GM12878 (cell line): Measurements from ENCODE around the gene PAQR7. TPM values are rescaled to one million over a fixed set of nuclear protein-coding genes. Genes with fewer than 3 reads are reported as not detected.

Source experiments
- ATAC-seq: fragments of 200-7000 bp; cut with Tn5 transposase; 3 replicates; pipeline ENCODE4 v1.9.1; 2020; ENCODE audit warnings: mild to moderate bottlenecking, moderate library complexity
- BruUV-seq: library from RNA; stranded (reverse); fragments of 400-500 nt; replicated peaks from 2 replicates; lab custom pipeline; 2021; lab: Mats Ljungman, UMichigan
- CTCF ChIA-PET: fragments of 300-600 bp; sonication (Branson Sonifier 250); formaldehyde crosslinking; extraction: SDS; loops from one replicate; lab custom pipeline; 2021; ENCODE audit warnings: inconsistent platforms; lab: Yijun Ruan, JAX
- POLR2A ChIA-PET: fragments of 350-600 bp; formaldehyde crosslinking; extraction: SDS; loops from one replicate; lab custom pipeline; 2021; ENCODE audit warnings: inconsistent platforms; lab: Charles Lee
- RAD21 ChIA-PET: fragments of 300-600 bp; sonication (Branson Sonifier 250); formaldehyde crosslinking; loops from one replicate; lab custom pipeline; 2023; ENCODE audit warnings: antibody characterized with exemption; ENCODE audit not compliant: unreplicated experiment; lab: Charles Lee
- SMC1A ChIA-PET: fragments of 300-600 bp; sonication (Branson Sonifier 250); formaldehyde crosslinking; loops from one replicate; lab custom pipeline; 2023; ENCODE audit not compliant: unreplicated experiment, uncharacterized antibody; lab: Charles Lee
- DNase-seq: peaks from one replicate; pipeline ENCODE4 v3.0.0-alpha.2; 2011; ENCODE audit warnings: low read depth, low spot score
- FAIRE-seq: peaks from 3 replicates; lab custom pipeline; 2011; peaks lifted over from hg19 to GRCh38; lab: Jason Lieb, UNC
- H2AFZ ChIP-seq: 2 replicates; pipeline ENCODE4 v1.6.0; 2011; ENCODE audit warnings: low read depth, low read length, control low read depth; ENCODE audit not compliant: control insufficient read depth
- H3K27ac ChIP-seq: 2 replicates; pipeline ENCODE4 v1.5.1; 2011; ENCODE audit warnings: control low read depth; ENCODE audit not compliant: control insufficient read depth, insufficient read depth
- H3K27me3 ChIP-seq, 2 experiments: replicated peaks in 1 of 2; 2 replicates each; pipeline versions ENCODE4 v1.6.0 to v1.6.1; 2011; ENCODE audit warnings: low read length in 1 of 2; ENCODE audit not compliant: control insufficient read depth in 2 of 2, insufficient read depth in 2 of 2
- H3K36me3 ChIP-seq, 2 experiments: 2 replicates each; pipeline ENCODE4 v1.5.1; 2011; ENCODE audit warnings: low read length in 1 of 2; ENCODE audit not compliant: control insufficient read depth in 2 of 2, insufficient read depth in 2 of 2
- H3K4me1 ChIP-seq: 2 replicates; pipeline ENCODE4 v1.6.1; 2011; ENCODE audit warnings: mild to moderate bottlenecking, low read length, moderate library complexity, mixed read lengths; ENCODE audit not compliant: control insufficient read depth, insufficient read depth
- H3K4me2 ChIP-seq: 2 replicates; pipeline ENCODE4 v1.6.0; 2011; ENCODE audit warnings: control low read depth; ENCODE audit not compliant: control insufficient read depth, insufficient read depth
- H3K4me3 ChIP-seq: fragments of 200-600 bp; sonication (generic); 2 replicates; pipeline ENCODE4 v1.5.1; 2016
- H3K79me2 ChIP-seq: 2 replicates; pipeline ENCODE4 v1.6.0; 2011; ENCODE audit warnings: low read length; ENCODE audit not compliant: control insufficient read depth, insufficient read depth
- H3K9ac ChIP-seq: 2 replicates; pipeline ENCODE4 v1.8.0; 2011; ENCODE audit warnings: low read length, control low read depth, mixed read lengths; ENCODE audit not compliant: control insufficient read depth, insufficient read depth
- H3K9me3 ChIP-seq: replicated peaks from 3 replicates; pipeline ENCODE4 v1.5.1; 2011; ENCODE audit warnings: mild to moderate bottlenecking, low read length; ENCODE audit not compliant: control insufficient read depth, insufficient read depth
- H4K20me1 ChIP-seq: 2 replicates; pipeline ENCODE4 v1.6.0; 2011; ENCODE audit not compliant: control insufficient read depth, insufficient read depth
- ASH2L ChIP-seq: fragments of 300-600, 200-600 bp; sonication (generic); IDR thresholded peaks from 2 replicates; pipeline ENCODE4 v1.6.1; 2017; ENCODE audit warnings: low read depth, mild to moderate bottlenecking, borderline replicate concordance
- ATF2 ChIP-seq: IDR thresholded peaks from 2 replicates; pipeline ENCODE4 v1.6.1; 2012; ENCODE audit warnings: low read length, inconsistent platforms
- ATF3 ChIP-seq: IDR thresholded peaks from 2 replicates; pipeline ENCODE4 v1.6.1; 2011; ENCODE audit warnings: low read depth, mild to moderate bottlenecking, low read length, moderate library complexity, borderline replicate concordance; ENCODE audit errors: extremely low read depth
- BACH1 ChIP-seq: fragments of 450-650 bp; IDR thresholded peaks from 2 replicates; pipeline ENCODE4 v1.6.1; 2017; ENCODE audit warnings: mild to moderate bottlenecking, borderline replicate concordance
- DPF2 ChIP-seq: fragments of 450-650 bp; IDR thresholded peaks from 2 replicates; pipeline ENCODE4 v1.6.1; 2017; ENCODE audit warnings: mild to moderate bottlenecking
- E2F4 ChIP-seq: IDR thresholded peaks from 2 replicates; pipeline ENCODE4 v1.6.1; 2012; ENCODE audit warnings: low read depth, low read length, improper control_type of control experiment
- KAT2A ChIP-seq: conservative IDR thresholded peaks from 2 replicates; pipeline ENCODE4 v1.6.1; 2011; ENCODE audit warnings: low read depth, low read length; ENCODE audit not compliant: control insufficient read depth
- MTA3 ChIP-seq: IDR thresholded peaks from 2 replicates; pipeline ENCODE4 v1.6.1; 2012; ENCODE audit warnings: low read length, inconsistent platforms, borderline replicate concordance
- NFIC ChIP-seq: IDR thresholded peaks from 2 replicates; pipeline ENCODE4 v1.6.1; 2012; ENCODE audit warnings: low read depth, mild to moderate bottlenecking, inconsistent platforms, low read length, moderate library complexity
- NFYA ChIP-seq: IDR thresholded peaks from 2 replicates; pipeline ENCODE4 v1.6.1; 2011; ENCODE audit warnings: low read depth, mild to moderate bottlenecking, low read length, improper control_type of control experiment, borderline replicate concordance
- SP1 ChIP-seq: IDR thresholded peaks from one replicate; pipeline ENCODE4 v1.6.1; 2011; ENCODE audit warnings: low read depth, low read length
- SUZ12 ChIP-seq: fragments of 200-600 bp; sonication (generic); IDR thresholded peaks from one replicate; pipeline ENCODE4 v1.6.1; 2018; ENCODE audit warnings: antibody characterized with exemption, mild to moderate bottlenecking; ENCODE audit not compliant: unreplicated experiment
- USF2 ChIP-seq: IDR thresholded peaks from 2 replicates; pipeline ENCODE4 v1.6.1; 2011; ENCODE audit warnings: low read depth, low read length, improper control_type of control experiment, borderline replicate concordance
- ZBTB40 ChIP-seq: fragments of 450-650 bp; IDR thresholded peaks from 2 replicates; pipeline ENCODE4 v1.6.1; 2016; ENCODE audit warnings: mild to moderate bottlenecking, moderate library complexity, borderline replicate concordance
- ZSCAN29 ChIP-seq: fragments of 450-650 bp; IDR thresholded peaks from 2 replicates; pipeline ENCODE4 v1.6.1; 2017; ENCODE audit warnings: mild to moderate bottlenecking, moderate library complexity
- WGBS: methylation state at CpG from one replicate; pipeline ENCODE4 v1.1.6; 2016; ENCODE audit warnings: low lambda C conversion rate; ENCODE audit not compliant: insufficient replicate concordance, insufficient coverage; ENCODE audit errors: missing lambda C conversion rate; 5-methylcytosine and 5-hydroxymethylcytosine counted together
- in situ Hi-C: fragments of 300-500 bp; cut with MboI; formaldehyde crosslinking; loops from 9 replicates; pipeline ENCODE4 v1.14.3; 2018; ENCODE audit warnings: mixed read lengths
- intact Hi-C: fragments of 100-400 bp; cut with micrococcal nuclease; formaldehyde crosslinking; loops from one replicate; pipeline ENCODE4 v1.14.2; 2022; ENCODE audit not compliant: unreplicated experiment
- polyA plus RNA-seq, 11 experiments: library from polyadenylated mRNA; depleted of rRNA in 4 of 11; unstranded in 6 of 11; stranded (reverse) in 5 of 11; fragments of >200 nt; fragmentation: Nextera tagmentation in 4 of 11; fragmentation: Illumina TruSeq in 1 of 11; extraction: Ambion mirVana in 4 of 11; extraction: Trizol in 1 of 11; gene quantifications; 1 replicate in 1 of 11; 2 replicates in 10 of 11; pipeline versions ENCODE4 v1.2.1 to v1.2.3, GENCODE V29; 2011 to 2016; ENCODE audit warnings: inconsistent platforms in 2 of 11, missing spikeins in 2 of 11, low read depth in 1 of 11
- total RNA-seq, 4 experiments: library from RNA; depleted of rRNA in 3 of 4; stranded (reverse); fragments of >200 nt in 3 of 4; fragmentation: Illumina TruSeq in 1 of 4; extraction: Trizol in 1 of 4; gene quantifications; 2 replicates each; pipeline versions ENCODE4 v1.2.1 to v1.2.3, GENCODE V29; 2013 to 2021

Gene PAQR7
- total and polyA plus RNA-seq, 10 of the 15 experiments (the other 5 are each of a cell fraction or from before 2014, with no cell fraction given) = 1.1 to 8.8 (median 5.2) TPM

- no peak for TF ChIP-seq DPF2
- TF ChIP-seq SP1 = no peak
- no peak for TF ChIP-seq ZSCAN29
These were observed 17.6 kb upstream of the PAQR7 start (continued) for GRCh38 chr1:25893116-25893515.

DNA sequence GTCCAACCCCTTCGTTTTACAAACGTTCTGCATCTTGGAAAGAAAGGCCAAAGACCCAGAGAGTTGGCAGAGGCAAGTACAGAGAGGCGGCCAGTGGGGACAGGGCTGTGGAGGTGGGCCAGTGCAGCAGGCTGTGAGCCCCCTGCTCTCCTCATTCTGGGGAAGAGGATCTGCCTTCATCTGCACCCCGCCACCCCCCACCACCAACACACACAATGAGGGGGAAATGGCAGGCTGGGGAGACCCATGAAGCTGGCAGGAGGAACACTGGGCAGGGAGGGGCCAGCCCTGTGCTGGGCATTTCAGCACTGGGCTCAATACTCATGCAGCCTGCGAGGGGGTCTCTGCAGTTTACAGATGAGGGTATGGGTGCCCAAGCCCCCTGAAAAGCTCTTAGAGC lies 16.1 kb upstream of the PAQR7 start:
- ATAC-seq (no peak), DNase-seq (no peak), FAIRE-seq (no peak)
- ChIA-PET CTCF (interaction anchor here (6.0 to 14.0 kb wide), 2 partner anchors 12 to 105 kb away, joined by 89 to 383 read pairs; partner anchors contain the start of gene PAFAH2), POLR2A (interaction anchor here (0.6 to 1.2 kb wide), 2 partner anchors 21 to 104 kb away, joined by 3 to 4 read pairs; no protein-coding TSS in a partner anchor), SMC1A (interaction anchor here (19.7 kb wide), 1 partner anchor 107 kb away, joined by 319 read pairs; the partner anchor contains the start of gene PAFAH2), RAD21 (interaction anchor here (1.5 kb wide), 1 partner anchor 106 kb away, joined by 4 read pairs; the partner anchor contains the start of gene PAFAH2)
- H4K20me1 ChIP-seq = no peaks in the 10 kb centered on the region
- H3K79me2 ChIP-seq = no peaks in the 10 kb centered on the region
- H3K4me2 ChIP-seq = no peak overlapping the region
- intact Hi-C loops = no loop called here
- no peak overlapping the region for H3K4me3 ChIP-seq
- in situ Hi-C loops = no loop called here
- no TSS peak for BruUV-seq
- H3K36me3 ChIP-seq = peaks cover 0 to 2% of the 10 kb centered on the region in 2 experiments; a peak in 1 of 4 replicates
- H3K27ac ChIP-seq = no peak overlapping the region
- no peaks in the 10 kb centered on the region for H3K27me3 ChIP-seq
- no peak overlapping the region for H3K9ac ChIP-seq
- no peaks in the 10 kb centered on the region for H3K9me3 ChIP-seq
- H3K4me1 ChIP-seq = peaks cover 3% of the 10 kb centered on the region; the same call in 1 of the 2 replicates
- no peak overlapping the region for H2AFZ ChIP-seq
- WGBS = 28% methylated on average over 5 of the region's 5 CpGs
- TF ChIP-seq ZBTB40 (no peak), E2F4 (no peak), SUZ12 (no peak), NFYA (no peak), USF2 (no peak), BACH1 (no peak), ASH2L (no peak), NFIC (no peak), ATF2 (no peak), KAT2A (no peak), MTA3 (no peak), ATF3 (no peak)
